ENCODE data around the gene PYY.

GRCh38 chr17:43927060-43927864 is 26.5 kb downstream of the PYY start:
- TF ChIP-seq CTCF (conservative IDR thresholded peaks at IDR 0.05; ENCODE audit: low read length) (no peak), EZH2phosphoT487 (IDR thresholded peaks at IDR 0.05; ENCODE audit: borderline replicate concordance, low read depth, low read length) (no peak)
